Measurements from ENCODE around the gene PEPD.

DNA sequence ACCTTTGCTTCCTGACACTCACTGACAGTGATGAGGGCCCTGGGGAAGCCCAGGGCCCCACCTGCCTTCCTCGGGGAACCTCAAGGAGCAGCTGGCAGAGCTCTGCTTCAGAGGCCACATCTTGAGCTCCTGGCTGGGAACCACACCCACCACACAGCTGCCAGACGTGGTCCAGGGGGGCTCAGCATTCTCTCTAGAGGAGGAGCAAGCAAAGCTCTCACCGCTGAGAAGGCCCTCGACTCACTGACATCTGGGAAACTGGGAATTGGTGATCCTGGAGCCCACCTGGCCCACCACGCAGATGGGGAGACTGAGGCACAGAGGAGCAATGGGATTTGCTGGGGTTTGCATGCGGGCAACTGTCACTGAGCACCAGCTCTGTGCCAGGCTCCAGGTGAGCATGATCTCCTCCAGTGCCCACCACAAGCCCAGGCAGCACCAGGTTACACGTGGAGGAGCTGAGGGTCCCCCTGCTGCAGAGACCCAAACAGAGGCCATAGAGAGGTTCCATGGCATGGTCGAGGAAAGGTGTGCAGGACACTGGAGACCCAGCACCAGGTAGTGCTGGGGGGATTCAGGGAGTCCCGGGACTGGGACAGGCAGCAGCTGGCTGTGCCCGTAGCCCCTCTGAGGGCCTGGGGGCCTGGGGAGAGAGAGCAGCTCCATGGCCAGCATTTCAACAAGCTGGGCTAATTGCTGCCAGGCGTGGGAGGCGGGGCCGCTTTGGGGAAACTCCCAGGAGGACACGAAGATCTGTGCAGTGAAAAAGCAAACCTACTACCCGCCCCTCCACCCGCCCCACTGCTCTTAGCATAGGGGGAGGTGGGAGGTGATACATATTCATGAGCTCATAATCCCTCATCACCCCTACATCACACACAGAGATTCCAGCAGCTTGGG, 33.4 kb downstream of the PEPD start:
- TF ChIP-seq POLR2AphosphoS5 (IDR thresholded peaks at IDR 0.05): no peak
- TF ChIP-seq, protein P1, sequence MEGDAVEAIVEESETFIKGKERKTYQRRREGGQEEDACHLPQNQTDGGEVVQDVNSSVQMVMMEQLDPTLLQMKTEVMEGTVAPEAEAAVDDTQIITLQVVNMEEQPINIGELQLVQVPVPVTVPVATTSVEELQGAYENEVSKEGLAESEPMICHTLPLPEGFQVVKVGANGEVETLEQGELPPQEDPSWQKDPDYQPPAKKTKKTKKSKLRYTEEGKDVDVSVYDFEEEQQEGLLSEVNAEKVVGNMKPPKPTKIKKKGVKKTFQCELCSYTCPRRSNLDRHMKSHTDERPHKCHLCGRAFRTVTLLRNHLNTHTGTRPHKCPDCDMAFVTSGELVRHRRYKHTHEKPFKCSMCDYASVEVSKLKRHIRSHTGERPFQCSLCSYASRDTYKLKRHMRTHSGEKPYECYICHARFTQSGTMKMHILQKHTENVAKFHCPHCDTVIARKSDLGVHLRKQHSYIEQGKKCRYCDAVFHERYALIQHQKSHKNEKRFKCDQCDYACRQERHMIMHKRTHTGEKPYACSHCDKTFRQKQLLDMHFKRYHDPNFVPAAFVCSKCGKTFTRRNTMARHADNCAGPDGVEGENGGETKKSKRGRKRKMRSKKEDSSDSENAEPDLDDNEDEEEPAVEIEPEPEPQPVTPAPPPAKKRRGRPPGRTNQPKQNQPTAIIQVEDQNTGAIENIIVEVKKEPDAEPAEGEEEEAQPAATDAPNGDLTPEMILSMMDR (IDR thresholded peaks at IDR 0.05): no peak
